DOHH2 (cell line): ENCODE results near the gene KIF13A.

Experiments
- H3F3A ChIP-seq: fragments of 200-600 bp; sonication (generic), shearing (Covaris generic); 2 replicates; pipeline ENCODE4 v1.6.0; 2016; ENCODE audit warnings: antibody characterized with exemption, mild to moderate bottlenecking; ENCODE audit not compliant: control insufficient read depth, insufficient read depth
- H3K27ac ChIP-seq: fragments of 200-600 bp; sonication (generic); 2 replicates; pipeline ENCODE4 v1.5.1; 2014; ENCODE audit warnings: low read depth, mild to moderate bottlenecking, low read length, moderate library complexity
- H3K27me3 ChIP-seq: fragments of 200-600 bp; sonication (generic); 2 replicates; pipeline ENCODE4 v1.6.1; 2014; ENCODE audit warnings: mild to moderate bottlenecking, low read length, mixed read lengths; ENCODE audit not compliant: control insufficient read depth
- H3K36me3 ChIP-seq: fragments of 200-600 bp; sonication (generic); 2 replicates; pipeline ENCODE4 v1.6.1; 2014; ENCODE audit warnings: mild to moderate bottlenecking, low read length, moderate library complexity, mixed read lengths; ENCODE audit not compliant: control insufficient read depth
- H3K4me1 ChIP-seq: fragments of 200-600 bp; sonication (generic); 2 replicates; pipeline ENCODE4 v1.6.1; 2014; ENCODE audit warnings: mild to moderate bottlenecking, low read length, mixed read lengths; ENCODE audit not compliant: control insufficient read depth
- H3K4me2 ChIP-seq: fragments of 200-600 bp; sonication (generic); 2 replicates; pipeline ENCODE4 v1.6.0; 2014; ENCODE audit warnings: mild to moderate bottlenecking, low read length, moderate library complexity
- H3K4me3 ChIP-seq: fragments of 200-600 bp; sonication (generic); 2 replicates; pipeline ENCODE4 v1.5.1; 2014; ENCODE audit warnings: mild to moderate bottlenecking, low read length, mixed read lengths
- H3K79me2 ChIP-seq: fragments of 200-600 bp; sonication (generic); 2 replicates; pipeline ENCODE4 v1.6.1; 2014; ENCODE audit warnings: mild to moderate bottlenecking, low read length, mixed read lengths; ENCODE audit not compliant: control insufficient read depth
- H3K9me2 ChIP-seq: fragments of 200-600 bp; sonication (generic); replicated peaks from 2 replicates; pipeline ENCODE4 v1.6.1; 2014; ENCODE audit warnings: mild to moderate bottlenecking, low read length, mixed read lengths; ENCODE audit not compliant: control insufficient read depth
- H3K9me3 ChIP-seq: fragments of 200-600 bp; sonication (generic); 2 replicates; pipeline ENCODE4 v1.6.1; 2014; ENCODE audit warnings: antibody characterized with exemption, low read length, mixed read lengths; ENCODE audit not compliant: control insufficient read depth, insufficient read depth
- H4K20me1 ChIP-seq: fragments of 200-600 bp; sonication (generic); 2 replicates; pipeline ENCODE4 v1.6.0; 2014; ENCODE audit warnings: low read depth, mild to moderate bottlenecking, antibody characterized with exemption, low read length, moderate library complexity; ENCODE audit not compliant: control insufficient read depth, insufficient read depth
- EZH2phosphoT487 ChIP-seq: fragments of 200-600 bp; sonication (generic); IDR thresholded peaks from 2 replicates; pipeline ENCODE4 v1.6.1; 2017; ENCODE audit warnings: borderline replicate concordance, mild to moderate bottlenecking, antibody characterized with exemption, low read length, moderate library complexity, mixed read lengths
- TF ChIP-seq, protein P1 (sequence below): fragments of 200-600 bp; sonication (generic); IDR thresholded peaks from one replicate; pipeline ENCODE4 v1.5.1; 2014; ENCODE audit warnings: antibody characterized with exemption, mild to moderate bottlenecking, low read depth, low read length; ENCODE audit not compliant: poor library complexity, severe bottlenecking

The KIF13A gene

DNA sequence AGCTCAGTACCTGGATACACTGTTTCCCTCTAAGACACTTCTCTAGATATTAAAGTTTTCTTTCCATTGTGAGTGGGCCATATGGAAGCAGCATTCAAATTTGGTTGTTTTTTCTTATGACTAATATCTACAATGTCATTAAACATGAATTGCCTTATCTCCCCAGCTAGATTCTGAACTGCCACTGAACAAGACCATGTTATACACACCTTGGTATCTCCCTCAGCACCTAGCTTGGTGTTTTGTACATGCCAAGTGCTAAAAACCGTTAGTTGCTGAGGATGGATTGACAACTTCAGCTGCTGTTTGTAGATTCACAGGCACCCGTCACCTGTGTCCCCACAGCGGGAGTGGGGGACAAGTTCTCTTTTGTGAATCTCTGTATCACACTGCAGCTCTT is 131.1 kb downstream of the KIF13A start:
- Histone ChIP-seq H3K27me3 (peaks cover 13% of the 10 kb centered on the region), H3K9me2 (no peaks in the 10 kb centered on the region), H3K36me3 (no peaks in the 10 kb centered on the region), H3K79me2 (no peaks in the 10 kb centered on the region), H4K20me1 (no peaks in the 10 kb centered on the region), H3K4me2 (no peak overlapping the region), H3K9me3 (no peaks in the 10 kb centered on the region), H3F3A (no peaks in the 10 kb centered on the region), H3K4me1 (no peaks in the 10 kb centered on the region), H3K4me3 (no peak overlapping the region), H3K27ac (no peak overlapping the region)
- TF ChIP-seq, protein P1, sequence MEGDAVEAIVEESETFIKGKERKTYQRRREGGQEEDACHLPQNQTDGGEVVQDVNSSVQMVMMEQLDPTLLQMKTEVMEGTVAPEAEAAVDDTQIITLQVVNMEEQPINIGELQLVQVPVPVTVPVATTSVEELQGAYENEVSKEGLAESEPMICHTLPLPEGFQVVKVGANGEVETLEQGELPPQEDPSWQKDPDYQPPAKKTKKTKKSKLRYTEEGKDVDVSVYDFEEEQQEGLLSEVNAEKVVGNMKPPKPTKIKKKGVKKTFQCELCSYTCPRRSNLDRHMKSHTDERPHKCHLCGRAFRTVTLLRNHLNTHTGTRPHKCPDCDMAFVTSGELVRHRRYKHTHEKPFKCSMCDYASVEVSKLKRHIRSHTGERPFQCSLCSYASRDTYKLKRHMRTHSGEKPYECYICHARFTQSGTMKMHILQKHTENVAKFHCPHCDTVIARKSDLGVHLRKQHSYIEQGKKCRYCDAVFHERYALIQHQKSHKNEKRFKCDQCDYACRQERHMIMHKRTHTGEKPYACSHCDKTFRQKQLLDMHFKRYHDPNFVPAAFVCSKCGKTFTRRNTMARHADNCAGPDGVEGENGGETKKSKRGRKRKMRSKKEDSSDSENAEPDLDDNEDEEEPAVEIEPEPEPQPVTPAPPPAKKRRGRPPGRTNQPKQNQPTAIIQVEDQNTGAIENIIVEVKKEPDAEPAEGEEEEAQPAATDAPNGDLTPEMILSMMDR = no peak
- TF ChIP-seq EZH2phosphoT487 = no peak

DNA sequence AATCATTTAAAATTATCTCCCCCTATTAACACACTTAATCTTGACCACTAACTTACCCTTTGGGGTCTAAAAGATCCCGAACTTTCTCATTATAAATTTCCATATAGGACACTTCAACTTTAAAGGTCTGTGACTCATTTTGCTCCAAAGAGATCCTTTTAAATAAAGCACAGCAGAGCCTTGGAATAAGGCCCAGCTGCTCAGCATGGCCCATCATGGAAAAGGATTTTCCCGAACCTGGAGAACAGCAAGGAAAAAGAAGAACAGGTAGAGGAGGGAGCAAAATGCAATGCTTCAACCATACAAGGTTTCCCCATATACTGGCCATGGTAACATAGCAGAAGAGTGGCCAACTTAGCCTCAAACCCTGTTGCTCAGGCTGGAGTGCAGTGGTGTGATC is 132.1 kb downstream of the KIF13A start:
- H3K36me3 ChIP-seq = no peaks in the 10 kb centered on the region
- H3K27ac ChIP-seq = no peak overlapping the region
- H4K20me1 ChIP-seq = no peaks in the 10 kb centered on the region
- no peak overlapping the region for H3K4me2 ChIP-seq
- H3K9me3 ChIP-seq = no peaks in the 10 kb centered on the region
- H3F3A ChIP-seq = no peaks in the 10 kb centered on the region
- H3K79me2 ChIP-seq = no peaks in the 10 kb centered on the region
- TF ChIP-seq, protein P1 = no peak
- no peak for TF ChIP-seq EZH2phosphoT487
- no peak overlapping the region for H3K4me3 ChIP-seq
- no peaks in the 10 kb centered on the region for H3K4me1 ChIP-seq
- peaks cover 23% of the 10 kb centered on the region for H3K27me3 ChIP-seq
- H3K9me2 ChIP-seq = no peaks in the 10 kb centered on the region

DNA sequence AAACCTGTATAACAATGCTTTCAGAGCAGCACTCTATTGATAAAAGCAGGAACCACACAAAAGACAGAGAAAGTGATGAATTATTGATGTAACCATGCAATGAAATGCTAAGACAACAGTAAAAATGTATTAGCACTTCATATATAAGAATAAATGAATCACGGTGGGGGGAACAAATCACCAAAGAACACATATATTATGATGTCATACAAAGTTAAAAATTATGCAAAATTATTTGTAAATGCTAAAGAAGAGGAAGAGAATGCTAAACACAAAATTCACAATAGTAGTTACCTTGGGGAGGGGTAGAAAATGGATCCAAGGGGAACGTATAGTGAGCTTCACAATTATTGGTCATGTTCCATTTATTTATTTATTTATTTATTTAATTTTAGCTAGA is 133.9 kb downstream of the KIF13A start:
- no peaks in the 10 kb centered on the region for H4K20me1 ChIP-seq
- TF ChIP-seq EZH2phosphoT487 = no peak
- TF ChIP-seq, protein P1 = no peak
- peaks cover 27% of the 10 kb centered on the region for H3K27me3 ChIP-seq
- H3K4me1 ChIP-seq = no peaks in the 10 kb centered on the region
- H3K9me3 ChIP-seq = no peaks in the 10 kb centered on the region
- H3K9me2 ChIP-seq = no peaks in the 10 kb centered on the region
- no peak overlapping the region for H3K27ac ChIP-seq
- H3K79me2 ChIP-seq = no peaks in the 10 kb centered on the region
- H3F3A ChIP-seq = no peaks in the 10 kb centered on the region
- H3K36me3 ChIP-seq = no peaks in the 10 kb centered on the region
- no peak overlapping the region for H3K4me3 ChIP-seq
- H3K4me2 ChIP-seq = no peak overlapping the region
